Keratinocyte (primary cell): Measurements from ENCODE around the gene TVP23C. TPM values are rescaled to one million over a fixed set of nuclear protein-coding genes. Genes with fewer than 3 reads are reported as not detected.

Experiments
- DNase-seq: peaks from one replicate; pipeline ENCODE4 v3.0.0-alpha.2; 2011; ENCODE audit warnings: low read depth, missing footprints, low spot score
- FAIRE-seq: peaks from 2 replicates; lab custom pipeline; 2011; peaks lifted over from hg19 to GRCh38; lab: Jason Lieb, UNC
- H2AFZ ChIP-seq: 2 replicates; pipeline ENCODE4 v1.6.0; 2012; ENCODE audit warnings: low read length, control low read depth, inconsistent platforms; ENCODE audit not compliant: control insufficient read depth
- H3K27ac ChIP-seq: 2 replicates; pipeline ENCODE4 v1.5.1; 2011; ENCODE audit warnings: low read length; ENCODE audit not compliant: control insufficient read depth, insufficient read depth
- H3K27me3 ChIP-seq: 3 replicates; pipeline ENCODE4 v1.6.0; 2011; ENCODE audit warnings: low read length; ENCODE audit not compliant: control insufficient read depth, insufficient read depth; ENCODE audit errors: extremely low read depth
- H3K36me3 ChIP-seq, 2 experiments: 2 replicates in 1 of 2; 3 replicates in 1 of 2; pipeline ENCODE4 v1.5.1; 2011; ENCODE audit warnings: low read length in 2 of 2, mild to moderate bottlenecking in 1 of 2; ENCODE audit not compliant: control insufficient read depth in 2 of 2, insufficient read depth in 2 of 2; ENCODE audit errors: extremely low read depth in 1 of 2
- H3K4me1 ChIP-seq: 3 replicates; pipeline ENCODE4 v1.5.1; 2011; ENCODE audit warnings: low read length; ENCODE audit not compliant: control insufficient read depth, insufficient read depth; ENCODE audit errors: extremely low read depth
- H3K4me2 ChIP-seq: 3 replicates; pipeline ENCODE4 v1.6.0; 2011; ENCODE audit warnings: low read depth, low read length; ENCODE audit not compliant: control insufficient read depth, insufficient read depth; ENCODE audit errors: extremely low read depth
- H3K4me3 ChIP-seq, 3 experiments: fragments of 200-600 bp in 1 of 3; sonication (generic) in 1 of 3; 2 replicates in 2 of 3; 3 replicates in 1 of 3; pipeline ENCODE4 v1.5.1; 2011 to 2016; ENCODE audit warnings: low read length in 3 of 3, mild to moderate bottlenecking in 3 of 3, control low read depth in 2 of 3, inconsistent platforms in 1 of 3, low read depth in 1 of 3, mixed read lengths in 1 of 3, mixed run types in 1 of 3, moderate library complexity in 1 of 3; ENCODE audit not compliant: control insufficient read depth in 2 of 3, insufficient read depth in 2 of 3; ENCODE audit errors: extremely low read depth in 1 of 3
- H3K79me2 ChIP-seq: 2 replicates; pipeline ENCODE4 v1.6.0; 2012; ENCODE audit warnings: low read length; ENCODE audit not compliant: control insufficient read depth, insufficient read depth
- H3K9ac ChIP-seq: 3 replicates; pipeline ENCODE4 v1.6.0; 2011; ENCODE audit warnings: low read length; ENCODE audit not compliant: control insufficient read depth, insufficient read depth; ENCODE audit errors: extremely low read depth
- H3K9me1 ChIP-seq: 3 replicates; pipeline ENCODE4 v1.6.0; 2011; ENCODE audit warnings: low read length; ENCODE audit not compliant: control insufficient read depth, insufficient read depth; ENCODE audit errors: extremely low read depth
- H3K9me3 ChIP-seq: 2 replicates; pipeline ENCODE4 v1.5.1; 2012; ENCODE audit warnings: low read depth, low read length; ENCODE audit not compliant: control insufficient read depth
- H4K20me1 ChIP-seq: 3 replicates; pipeline ENCODE4 v1.6.0; 2011; ENCODE audit warnings: low read length; ENCODE audit not compliant: control insufficient read depth, insufficient read depth; ENCODE audit errors: extremely low read depth
- CTCF ChIP-seq, 3 experiments: IDR thresholded peaks in 1 of 3; conservative IDR thresholded peaks in 1 of 3; optimal IDR thresholded peaks in 1 of 3; 2 replicates in 2 of 3; 3 replicates in 1 of 3; pipeline versions ENCODE3 to v1.5.1; 2011; ENCODE audit warnings: low read length in 3 of 3, mild to moderate bottlenecking in 3 of 3, moderate library complexity in 2 of 3, control low read depth in 1 of 3, inconsistent platforms in 1 of 3; ENCODE audit not compliant: insufficient read depth in 2 of 3; ENCODE audit errors: extremely low read depth in 1 of 3
- EZH2 ChIP-seq: IDR thresholded peaks from one replicate; pipeline ENCODE4 v1.6.1; 2012; ENCODE audit warnings: inconsistent platforms, mild to moderate bottlenecking, low read length, moderate library complexity
- dilution Hi-C: fragments of 300-500 bp; cut with MboI; formaldehyde crosslinking; loops from one replicate; pipeline ENCODE4 v1.7.0; 2020; ENCODE audit warnings: low sequenced_read_pairs; ENCODE audit not compliant: extremely low pct_ligation_motif_present
- polyA plus RNA-seq, 5 experiments: library from polyadenylated mRNA; depleted of rRNA in 3 of 5; stranded (reverse) in 3 of 5; stranded (forward) in 1 of 5; unstranded in 1 of 5; fragments of >200 nt; gene quantifications; 1 replicate in 1 of 5; 2 replicates in 3 of 5; 3 replicates in 1 of 5; pipeline versions ENCODE4 v1.2.1 to v1.2.3, GENCODE V29; 2011 to 2012; ENCODE audit warnings: missing spikeins in 2 of 5, low read depth in 1 of 5, low replicate concordance in 1 of 5

The TVP23C gene
- polyA plus RNA-seq, 1 donor (not counting 4 experiments of a cell fraction or from before 2014, with no cell fraction given): 5.7 TPM

DNA sequence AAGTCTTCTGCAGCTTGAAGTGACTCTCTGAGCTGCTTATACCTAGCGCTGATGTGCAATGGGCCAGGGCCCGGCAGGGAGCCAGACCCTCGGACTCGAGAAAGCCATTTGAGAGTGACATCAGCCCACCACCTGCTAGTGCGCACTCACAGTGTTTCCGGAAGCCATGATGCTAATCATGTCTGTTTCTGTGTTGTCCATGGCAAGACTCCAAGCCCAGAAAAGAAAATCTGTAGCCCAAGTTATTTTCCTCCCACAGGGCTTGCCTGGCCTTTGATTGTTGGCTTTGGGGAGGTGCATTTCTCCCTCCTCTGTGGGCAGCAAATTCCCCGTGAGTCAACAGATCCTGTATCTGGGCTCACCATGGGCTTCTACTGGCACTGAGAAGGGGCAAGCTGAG is 94.0 kb downstream of the TVP23C start:
- no peak for FAIRE-seq
- Histone ChIP-seq H3K9me1 (no peaks in the 10 kb centered on the region), H4K20me1 (no peaks in the 10 kb centered on the region), H3K79me2 (no peaks in the 10 kb centered on the region), H3K4me1 (no peaks in the 10 kb centered on the region), H2AFZ (no peak overlapping the region), H3K9ac (no peak overlapping the region), H3K4me2 (no peak overlapping the region), H3K4me3 (no peak overlapping the region), H3K9me3 (no peaks in the 10 kb centered on the region), H3K36me3 (no peaks in the 10 kb centered on the region), H3K27ac (no peak overlapping the region), H3K27me3 (no peaks in the 10 kb centered on the region)
- dilution Hi-C loops: no loop called here
- TF ChIP-seq CTCF (optimal IDR thresholded peaks at IDR 0.05 in 1 of 3, IDR thresholded peaks at IDR 0.05 in 1 of 3, conservative IDR thresholded peaks at IDR 0.05 in 1 of 3; ENCODE audit: extremely low read depth in 1 of 3, insufficient read depth in 2 of 3, low read length in 3 of 3): no peak
- TF ChIP-seq EZH2: no peak
- DNase-seq: no peak

- FAIRE-seq (no peak), DNase-seq (no peak)
- Histone ChIP-seq H3K4me3 (no peak overlapping the region), H3K9ac (no peak overlapping the region), H3K36me3 (no peaks in the 10 kb centered on the region), H3K9me3 (no peaks in the 10 kb centered on the region), H3K4me1 (no peaks in the 10 kb centered on the region), H3K9me1 (no peaks in the 10 kb centered on the region), H3K27me3 (no peaks in the 10 kb centered on the region), H3K4me2 (no peak overlapping the region), H3K27ac (no peak overlapping the region), H3K79me2 (no peaks in the 10 kb centered on the region), H4K20me1 (no peaks in the 10 kb centered on the region), H2AFZ (no peak overlapping the region)
- dilution Hi-C loops: no loop called here
- no peak for TF ChIP-seq EZH2
- no peak for TF ChIP-seq CTCF (optimal IDR thresholded peaks at IDR 0.05 in 1 of 3, IDR thresholded peaks at IDR 0.05 in 1 of 3, conservative IDR thresholded peaks at IDR 0.05 in 1 of 3; ENCODE audit: extremely low read depth in 1 of 3, insufficient read depth in 2 of 3, low read length in 3 of 3)
These were observed 95.2 kb downstream of the TVP23C start for GRCh38 chr17:15468126-15468525.
